ENCODE results near the gene ADAP1. TPM values are rescaled to one million over a fixed set of nuclear protein-coding genes. Genes with fewer than 3 reads are reported as not detected.
"Not testable (repeated sequence)": the region's sequence is repeated elsewhere in the genome, so short reads cannot be mapped to it uniquely, and the experiment has no call there.

ADAP1 gene
- total RNA-seq, 1 experiment from 2014 or later, result 11.7 TPM

GRCh38 chr7:876972-877311 lies 77.5 kb downstream of the ADAP1 start:
- in situ Hi-C loops (cut with HindIII; ENCODE audit: low sequenced_read_pairs), result no loop called here
- no peak for DNase-seq (ENCODE audit: low spot score)

- in situ Hi-C loops (cut with HindIII; ENCODE audit: low sequenced_read_pairs), result no loop called here
- peak; percentile 92 for DNase-seq (ENCODE audit: low spot score)
Measured at GRCh38 chr7:876077-876971, 78.2 kb downstream of the ADAP1 start, which contains the start of gene GET4. Gene GET4 (plus strand): TSS chr7:876554. CDS start chr7:876646, 92 bp downstream.

- DNase-seq (ENCODE audit: low spot score), result no peak
- in situ Hi-C loops (cut with HindIII; ENCODE audit: low sequenced_read_pairs), result no loop called here
Measured at GRCh38 chr7:875476-876076, 78.9 kb downstream of the ADAP1 start.

GRCh38 chr7:875051-875450 lies 79.4 kb downstream of the ADAP1 start:
- in situ Hi-C loops (cut with HindIII; ENCODE audit: low sequenced_read_pairs), result no loop called here

GRCh38 chr7:874031-874749 lies 80.3 kb downstream of the ADAP1 start:
- DNase-seq (ENCODE audit: low spot score), result no peak
- in situ Hi-C loops (cut with HindIII; ENCODE audit: low sequenced_read_pairs), result no loop called here

More at GRCh38 chr7:875051-875450, 79.4 kb downstream of the ADAP1 start:
- no peak for DNase-seq (ENCODE audit: low spot score)

- in situ Hi-C loops (cut with HindIII; ENCODE audit: low sequenced_read_pairs), result no loop called here
- DNase-seq (ENCODE audit: low spot score), result peak; percentile 83
Measured at GRCh38 chr7:873367-874002, 81.0 kb downstream of the ADAP1 start.

- DNase-seq (ENCODE audit: low spot score), result not testable (repeated sequence)
Measured at GRCh38 chr7:872685-873084, 81.8 kb downstream of the ADAP1 start.

GRCh38 chr7:871900-872537 lies 82.5 kb downstream of the ADAP1 start:
- in situ Hi-C loops (cut with HindIII; ENCODE audit: low sequenced_read_pairs), result no loop called here
- DNase-seq (ENCODE audit: low spot score), result no peak

More at GRCh38 chr7:872685-873084, 81.8 kb downstream of the ADAP1 start:
- in situ Hi-C loops (cut with HindIII; ENCODE audit: low sequenced_read_pairs), result not testable (repeated sequence)

- DNase-seq (ENCODE audit: low spot score), result no peak
- in situ Hi-C loops (cut with HindIII; ENCODE audit: low sequenced_read_pairs), result no loop called here
Measured at GRCh38 chr7:869348-869747, 85.1 kb downstream of the ADAP1 start.

GRCh38 chr7:868189-868486 lies 86.3 kb downstream of the ADAP1 start:
- no peak for DNase-seq (ENCODE audit: low spot score)
- in situ Hi-C loops (cut with HindIII; ENCODE audit: low sequenced_read_pairs), result no loop called here

GRCh38 chr7:867406-868188 lies 86.9 kb downstream of the ADAP1 start:
- no peak for DNase-seq (ENCODE audit: low spot score)
- in situ Hi-C loops (cut with HindIII; ENCODE audit: low sequenced_read_pairs), result no loop called here

- in situ Hi-C loops (cut with HindIII; ENCODE audit: low sequenced_read_pairs), result no loop called here
- DNase-seq (ENCODE audit: low spot score), result peak; percentile 89
Measured at GRCh38 chr7:867001-867405, 87.5 kb downstream of the ADAP1 start.

- in situ Hi-C loops (cut with HindIII; ENCODE audit: low sequenced_read_pairs), result no loop called here
- no peak for DNase-seq (ENCODE audit: low spot score)
Measured at GRCh38 chr7:865921-866320, 88.6 kb downstream of the ADAP1 start.

- in situ Hi-C loops (cut with HindIII; ENCODE audit: low sequenced_read_pairs), result no loop called here
- no peak for DNase-seq (ENCODE audit: low spot score)
Measured at GRCh38 chr7:863106-863505, 91.4 kb downstream of the ADAP1 start.

GRCh38 chr7:862157-862556 lies 92.3 kb downstream of the ADAP1 start:
- no peak for DNase-seq (ENCODE audit: low spot score)
- in situ Hi-C loops (cut with HindIII; ENCODE audit: low sequenced_read_pairs), result no loop called here

GRCh38 chr7:861222-861621 lies 93.3 kb downstream of the ADAP1 start:
- in situ Hi-C loops (cut with HindIII; ENCODE audit: low sequenced_read_pairs), result no loop called here
- DNase-seq (ENCODE audit: low spot score), result no peak

GRCh38 chr7:860149-860548 lies 94.3 kb downstream of the ADAP1 start:
- in situ Hi-C loops (cut with HindIII; ENCODE audit: low sequenced_read_pairs), result no loop called here
- no peak for DNase-seq (ENCODE audit: low spot score)

- DNase-seq (ENCODE audit: low spot score), result no peak
- in situ Hi-C loops (cut with HindIII; ENCODE audit: low sequenced_read_pairs), result no loop called here
Measured at GRCh38 chr7:859359-860030, 95.0 kb downstream of the ADAP1 start.
